Neural cell (in vitro differentiated cells): ENCODE data around the gene PPP2R5D. TPM values are rescaled to one million over a fixed set of nuclear protein-coding genes. Genes with fewer than 3 reads are reported as not detected.

Source experiments
- H2AFZ ChIP-seq: fragments of 200-600, 300-800 bp; sonication (generic), shearing (Covaris generic); 2 replicates; pipeline ENCODE4 v1.6.0; 2014; ENCODE audit warnings: low read depth, mild to moderate bottlenecking, antibody characterized with exemption, low read length, moderate library complexity
- H3F3A ChIP-seq: fragments of 200-600 bp; shearing (Covaris generic); 2 replicates; pipeline ENCODE4 v1.6.1; 2016; ENCODE audit warnings: mild to moderate bottlenecking, moderate library complexity, mixed read lengths, antibody characterized with exemption, low read length; ENCODE audit not compliant: insufficient read depth, poor library complexity, severe bottlenecking
- H3K27ac ChIP-seq: fragments of 200-600, 300-800 bp; sonication (generic), shearing (Covaris generic); 2 replicates; pipeline ENCODE4 v1.5.1; 2014; ENCODE audit warnings: mild to moderate bottlenecking, low read length, moderate library complexity
- H3K27me3 ChIP-seq: fragments of 300-800, 200-600 bp; sonication (generic), shearing (Covaris generic); 2 replicates; pipeline ENCODE4 v1.6.0; 2014; ENCODE audit warnings: mild to moderate bottlenecking, low read depth, low read length, moderate library complexity; ENCODE audit not compliant: insufficient read depth
- H3K36me3 ChIP-seq: fragments of 300-800, 200-600 bp; sonication (generic), shearing (Covaris generic); 2 replicates; pipeline ENCODE4 v1.5.1; 2014; ENCODE audit warnings: mild to moderate bottlenecking, antibody characterized with exemption, low read length, moderate library complexity; ENCODE audit not compliant: insufficient read depth
- H3K4me2 ChIP-seq: fragments of 300-800, 200-600 bp; sonication (generic), shearing (Covaris generic); 2 replicates; pipeline ENCODE4 v1.6.0; 2014; ENCODE audit warnings: mild to moderate bottlenecking, low read length
- H3K4me3 ChIP-seq: fragments of 300-800, 200-600 bp; sonication (generic), shearing (Covaris generic); 2 replicates; pipeline ENCODE4 v1.5.1; 2014; ENCODE audit warnings: mild to moderate bottlenecking, low read length, moderate library complexity
- H3K79me2 ChIP-seq: fragments of 200-600 bp; shearing (Covaris generic); replicated peaks from 2 replicates; pipeline ENCODE4 v1.6.0; 2014; ENCODE audit warnings: mild to moderate bottlenecking, low read length, moderate library complexity; ENCODE audit not compliant: insufficient read depth
- H3K9ac ChIP-seq: fragments of 300-800, 200-600 bp; sonication (generic), shearing (Covaris generic); 2 replicates; pipeline ENCODE4 v1.6.1; 2016; ENCODE audit warnings: mild to moderate bottlenecking, low read length, mixed read lengths
- H3K9me2 ChIP-seq: fragments of 200-600 bp; shearing (Covaris generic); 2 replicates; pipeline ENCODE4 v1.6.1; 2016; ENCODE audit warnings: mild to moderate bottlenecking, low read length, mixed read lengths; ENCODE audit not compliant: insufficient read depth
- H3K9me3 ChIP-seq: fragments of 200-600, 300-800 bp; sonication (generic), shearing (Covaris generic); 2 replicates; pipeline ENCODE4 v1.6.1; 2016; ENCODE audit warnings: mild to moderate bottlenecking, mixed run types, low read length, moderate library complexity, mixed read lengths
- H4K20me1 ChIP-seq: fragments of 200-600 bp; shearing (Covaris generic); 2 replicates; pipeline ENCODE4 v1.6.1; 2016; ENCODE audit warnings: mild to moderate bottlenecking, mixed run types; ENCODE audit not compliant: insufficient read depth
- CTCF ChIP-seq: fragments of 450-650 bp; IDR thresholded peaks from 2 replicates; pipeline ENCODE4 v1.5.1; 2014; ENCODE audit warnings: antibody characterized with exemption, mild to moderate bottlenecking, moderate library complexity; ENCODE audit not compliant: poor library complexity, severe bottlenecking
- EP300 ChIP-seq: fragments of 450-650 bp; conservative IDR thresholded peaks from 2 replicates; pipeline ENCODE4 v1.6.1; 2014; ENCODE audit warnings: antibody characterized with exemption, mild to moderate bottlenecking, moderate library complexity; ENCODE audit not compliant: poor library complexity, severe bottlenecking
- EZH2 ChIP-seq: fragments of 200-600, 300-800 bp; shearing (Covaris generic), sonication (generic); IDR thresholded peaks from 2 replicates; pipeline ENCODE4 v1.6.1; 2014; ENCODE audit warnings: antibody characterized with exemption, low read length, borderline replicate concordance, mild to moderate bottlenecking; ENCODE audit not compliant: insufficient read depth, poor library complexity, severe bottlenecking
- MXI1 ChIP-seq: fragments of 450-650 bp; conservative IDR thresholded peaks from 2 replicates; pipeline ENCODE4 v1.6.1; 2014; ENCODE audit warnings: antibody characterized with exemption, mild to moderate bottlenecking; ENCODE audit not compliant: poor library complexity, severe bottlenecking
- POLR2AphosphoS5 ChIP-seq: IDR thresholded peaks from 2 replicates; pipeline ENCODE4 v1.6.1; 2012
- RAD21 ChIP-seq: fragments of 450-650 bp; conservative IDR thresholded peaks from 2 replicates; pipeline ENCODE4 v1.6.1; 2014; ENCODE audit warnings: antibody characterized with exemption, mild to moderate bottlenecking, moderate library complexity
- REST ChIP-seq: IDR thresholded peaks from 2 replicates; pipeline ENCODE4 v1.6.1; 2012; ENCODE audit warnings: borderline replicate concordance
- SMC3 ChIP-seq: fragments of 450-650 bp; conservative IDR thresholded peaks from 2 replicates; pipeline ENCODE4 v1.6.1; 2014; ENCODE audit warnings: antibody characterized with exemption, mild to moderate bottlenecking, moderate library complexity; ENCODE audit not compliant: poor library complexity
- TAF1 ChIP-seq: IDR thresholded peaks from 2 replicates; pipeline ENCODE4 v1.6.1; 2012; ENCODE audit warnings: low read depth
- polyA plus RNA-seq: library from polyadenylated mRNA; depleted of rRNA; stranded (reverse); fragments of >200 nt; gene quantifications from 2 replicates; pipeline ENCODE4 v1.2.3, GENCODE V29; 2014

The PPP2R5D gene
- polyA plus RNA-seq, 1 donor from 2014 or later = 41.1 TPM

- TF ChIP-seq EZH2 (no peak), TAF1 (no peak), REST (no peak), EP300 (no peak), SMC3 (no peak), CTCF (no peak), POLR2AphosphoS5 (no peak), MXI1 (no peak), RAD21 (no peak)
- H3K36me3 ChIP-seq = no peaks in the 10 kb centered on the region
- H2AFZ ChIP-seq = no peak overlapping the region
- no peak overlapping the region for H3K4me2 ChIP-seq
- no peak overlapping the region for H3K4me3 ChIP-seq
- no peaks in the 10 kb centered on the region for H4K20me1 ChIP-seq
- H3K9me2 ChIP-seq = no peaks in the 10 kb centered on the region
- H3K27ac ChIP-seq = no peak overlapping the region
- H3K79me2 ChIP-seq = peaks cover 23% of the 10 kb centered on the region
- no peaks in the 10 kb centered on the region for H3F3A ChIP-seq
- no peaks in the 10 kb centered on the region for H3K27me3 ChIP-seq
- H3K9ac ChIP-seq = no peak overlapping the region
- H3K9me3 ChIP-seq = no peaks in the 10 kb centered on the region
Measured at GRCh38 chr6:43020052-43020705, 35.8 kb downstream of the PPP2R5D start.

GRCh38 chr6:43020847-43021246, 36.5 kb downstream of the PPP2R5D start:
- no peak for TF ChIP-seq RAD21
- no peak for TF ChIP-seq MXI1
- TF ChIP-seq EZH2 = no peak
- no peak for TF ChIP-seq REST
- TF ChIP-seq TAF1 = no peak
- no peak for TF ChIP-seq POLR2AphosphoS5
- no peak for TF ChIP-seq SMC3
- no peak for TF ChIP-seq EP300
- no peak for TF ChIP-seq CTCF
- peak overlapping the region; percentile 45 for H2AFZ ChIP-seq
- no peaks in the 10 kb centered on the region for H3K27me3 ChIP-seq
- peak overlapping the region; percentile 89 for H3K9ac ChIP-seq
- no peaks in the 10 kb centered on the region for H3K9me3 ChIP-seq
- H3F3A ChIP-seq = no peaks in the 10 kb centered on the region
- H3K4me3 ChIP-seq = peak overlapping the region; percentile 86
- peak overlapping the region; percentile 84 for H3K27ac ChIP-seq
- no peaks in the 10 kb centered on the region for H3K36me3 ChIP-seq
- no peaks in the 10 kb centered on the region for H3K9me2 ChIP-seq
- H3K4me2 ChIP-seq = peak overlapping the region; percentile 80
- peaks cover 16% of the 10 kb centered on the region for H3K79me2 ChIP-seq
- H4K20me1 ChIP-seq = no peaks in the 10 kb centered on the region
